Measurements from ENCODE around the gene CDKN2AIPNL. TPM values are rescaled to one million over a fixed set of nuclear protein-coding genes. Genes with fewer than 3 reads are reported as not detected.

CDKN2AIPNL gene
- total and polyA plus RNA-seq, 2 of the 13 experiments (the other 11 are each of a cell fraction or from before 2014, with no cell fraction given), result 17.4 to 46.5 TPM

DNA sequence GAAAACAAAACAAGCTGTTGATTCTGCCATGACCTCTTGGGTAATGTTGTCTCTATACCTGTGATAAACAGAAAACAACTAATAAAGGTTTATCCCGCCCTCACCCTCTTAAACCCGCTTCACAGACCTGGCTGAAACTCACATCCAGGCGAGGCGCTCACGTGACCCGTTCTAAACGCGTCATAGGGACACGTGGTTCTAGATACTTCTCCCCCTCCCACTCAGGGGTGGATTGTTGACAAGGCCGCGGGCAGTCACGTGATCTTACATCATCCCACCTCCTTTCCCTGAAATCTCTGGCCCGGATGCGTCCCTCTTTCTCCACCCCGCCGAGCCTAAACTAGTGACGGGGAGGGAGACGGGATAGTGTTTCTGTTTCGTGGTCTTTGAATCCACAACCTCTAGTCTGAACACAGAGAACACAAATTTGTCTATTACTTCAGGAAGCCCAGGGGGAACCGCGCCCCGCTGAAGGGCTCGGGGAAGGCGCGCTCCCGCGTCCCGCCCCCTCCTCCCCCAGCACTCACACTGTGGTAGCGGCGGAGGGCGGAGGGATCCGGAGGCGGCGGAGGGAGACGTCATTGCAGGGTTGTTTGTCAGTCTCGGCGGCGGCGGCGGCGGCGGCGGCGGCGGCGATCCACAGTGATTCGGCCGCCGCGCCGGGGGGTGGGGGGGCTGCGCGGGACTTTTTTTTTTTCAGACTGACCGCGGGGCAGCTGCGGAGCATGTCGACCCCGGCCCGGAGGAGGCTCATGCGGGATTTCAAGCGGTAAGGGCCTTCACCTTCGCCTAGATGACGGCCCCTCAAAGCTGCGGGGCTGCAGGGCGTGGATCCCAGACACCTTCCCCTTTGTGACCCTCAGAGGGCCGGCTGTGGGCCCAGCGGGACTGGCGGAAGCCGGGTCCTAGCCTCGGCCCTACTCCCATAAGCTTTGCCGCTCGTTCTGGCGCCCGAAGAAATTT lies 40.5 kb downstream of the CDKN2AIPNL start, which contains the start of gene UBE2B (continued):
- TF ChIP-seq RARG (CRISPR knock-in tag; IDR thresholded peaks at IDR 0.05; ENCODE audit: low read depth), result 0 out of 2 replicates have a peak, but pooled peaks have one; percentile 63
- 0 out of 2 replicates have a peak, but pooled peaks have one; percentile 10 for TF ChIP-seq ZNF124 (CRISPR knock-in tag; IDR thresholded peaks at IDR 0.05)
- TF ChIP-seq, protein P1, sequence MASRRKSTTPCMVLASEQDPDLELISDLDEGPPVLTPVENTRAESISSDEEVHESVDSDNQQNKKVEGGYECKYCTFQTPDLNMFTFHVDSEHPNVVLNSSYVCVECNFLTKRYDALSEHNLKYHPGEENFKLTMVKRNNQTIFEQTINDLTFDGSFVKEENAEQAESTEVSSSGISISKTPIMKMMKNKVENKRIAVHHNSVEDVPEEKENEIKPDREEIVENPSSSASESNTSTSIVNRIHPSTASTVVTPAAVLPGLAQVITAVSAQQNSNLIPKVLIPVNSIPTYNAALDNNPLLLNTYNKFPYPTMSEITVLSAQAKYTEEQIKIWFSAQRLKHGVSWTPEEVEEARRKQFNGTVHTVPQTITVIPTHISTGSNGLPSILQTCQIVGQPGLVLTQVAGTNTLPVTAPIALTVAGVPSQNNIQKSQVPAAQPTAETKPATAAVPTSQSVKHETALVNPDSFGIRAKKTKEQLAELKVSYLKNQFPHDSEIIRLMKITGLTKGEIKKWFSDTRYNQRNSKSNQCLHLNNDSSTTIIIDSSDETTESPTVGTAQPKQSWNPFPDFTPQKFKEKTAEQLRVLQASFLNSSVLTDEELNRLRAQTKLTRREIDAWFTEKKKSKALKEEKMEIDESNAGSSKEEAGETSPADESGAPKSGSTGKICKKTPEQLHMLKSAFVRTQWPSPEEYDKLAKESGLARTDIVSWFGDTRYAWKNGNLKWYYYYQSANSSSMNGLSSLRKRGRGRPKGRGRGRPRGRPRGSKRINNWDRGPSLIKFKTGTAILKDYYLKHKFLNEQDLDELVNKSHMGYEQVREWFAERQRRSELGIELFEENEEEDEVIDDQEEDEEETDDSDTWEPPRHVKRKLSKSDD (CRISPR knock-in tag; IDR thresholded peaks at IDR 0.05; ENCODE audit: low read depth), result peak; percentile 16; the same call in 1 of the 2 replicates
- no peak for TF ChIP-seq ZNF180 (CRISPR knock-in tag; IDR thresholded peaks at IDR 0.05; ENCODE audit: borderline replicate concordance, low read depth)
- peak; percentile 33; the same call in 1 of the 2 replicates for TF ChIP-seq JUND (CRISPR knock-in tag; IDR thresholded peaks at IDR 0.05)
- TF ChIP-seq KLF16 (CRISPR knock-in tag; IDR thresholded peaks at IDR 0.05), result peak in 1 of 2 experiments; percentile 90; a peak in 2 of 4 replicates
- TF ChIP-seq ZNF362 (CRISPR knock-in tag; IDR thresholded peaks at IDR 0.05; ENCODE audit: borderline replicate concordance), result peak; percentile 48; the same call in 1 of the 2 replicates
- TF ChIP-seq GATA4 (IDR thresholded peaks at IDR 0.05; ENCODE audit: borderline replicate concordance, low read depth), result peak; percentile 49; the same call in 1 of the 2 replicates
- TF ChIP-seq TEAD2 (CRISPR knock-in tag; IDR thresholded peaks at IDR 0.05), result no peak
- peak; percentile 31; the same call in 1 of the 2 replicates for TF ChIP-seq ZNF564 (CRISPR knock-in tag; IDR thresholded peaks at IDR 0.05)
- TF ChIP-seq EHMT2 (IDR thresholded peaks at IDR 0.05; ENCODE audit: borderline replicate concordance, low read depth, low read length), result no peak
- peak; percentile 92 for TF ChIP-seq CREM (IDR thresholded peaks at IDR 0.05)
- no peak for TF ChIP-seq CREM (CRISPR knock-in tag; IDR thresholded peaks at IDR 0.05)
- peak; percentile 67 for TF ChIP-seq JUN (CRISPR knock-in tag; IDR thresholded peaks at IDR 0.05)
- no peak; the same call in 1 of the 2 replicates for TF ChIP-seq HMG20B (CRISPR knock-in tag; conservative IDR thresholded peaks at IDR 0.05)
- 0 out of 2 replicates have a peak, but pooled peaks have one; percentile 28 for TF ChIP-seq DZIP1 (CRISPR knock-in tag; IDR thresholded peaks at IDR 0.05)
- no peak for TF ChIP-seq PRPF4 (IDR thresholded peaks at IDR 0.05; ENCODE audit: low read depth, low read length, poor library complexity, severe bottlenecking)
- peak; percentile 59; the same call in 1 of the 2 replicates for TF ChIP-seq ETV5 (CRISPR knock-in tag; IDR thresholded peaks at IDR 0.05; ENCODE audit: borderline replicate concordance)
- TF ChIP-seq, protein P2, sequence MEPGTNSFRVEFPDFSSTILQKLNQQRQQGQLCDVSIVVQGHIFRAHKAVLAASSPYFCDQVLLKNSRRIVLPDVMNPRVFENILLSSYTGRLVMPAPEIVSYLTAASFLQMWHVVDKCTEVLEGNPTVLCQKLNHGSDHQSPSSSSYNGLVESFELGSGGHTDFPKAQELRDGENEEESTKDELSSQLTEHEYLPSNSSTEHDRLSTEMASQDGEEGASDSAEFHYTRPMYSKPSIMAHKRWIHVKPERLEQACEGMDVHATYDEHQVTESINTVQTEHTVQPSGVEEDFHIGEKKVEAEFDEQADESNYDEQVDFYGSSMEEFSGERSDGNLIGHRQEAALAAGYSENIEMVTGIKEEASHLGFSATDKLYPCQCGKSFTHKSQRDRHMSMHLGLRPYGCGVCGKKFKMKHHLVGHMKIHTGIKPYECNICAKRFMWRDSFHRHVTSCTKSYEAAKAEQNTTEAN (CRISPR knock-in tag; conservative IDR thresholded peaks at IDR 0.05), result peak; percentile 67; the same call in 1 of the 2 replicates
- peak; percentile 53; the same call in 1 of the 2 replicates for TF ChIP-seq SMYD3 (CRISPR knock-in tag; IDR thresholded peaks at IDR 0.05)
- TF ChIP-seq KLF11 (CRISPR knock-in tag; IDR thresholded peaks at IDR 0.05), result peak; percentile 96

Measured in HepG2 (cell line).